Lung (tissue), 12 donors: ENCODE data around the gene MTUS2. TPM values are rescaled to one million over a fixed set of nuclear protein-coding genes. Genes with fewer than 3 reads are reported as not detected.

Source experiments
- ATAC-seq: fragments of 200-7000 bp; cut with Tn5 transposase; one replicate; pipeline ENCODE4 v1.9.1; 2020; ENCODE audit warnings: moderate number of reproducible peaks; ENCODE audit not compliant: insufficient read depth, low FRiP score
- DNase-seq, 3 donors: peaks; one replicate each; pipeline ENCODE4 v3.0.0-alpha.2; 2013 to 2017
- H3K27ac ChIP-seq, 2 donors: one replicate each; pipeline ENCODE4 v1.5.1; 2013; ENCODE audit warnings: mild to moderate bottlenecking in 2 of 2, moderate library complexity in 2 of 2, control low read depth in 1 of 2, inconsistent platforms in 1 of 2, low read depth in 1 of 2, low read length in 1 of 2
- H3K27me3 ChIP-seq, 3 donors: one replicate each; pipeline ENCODE4 v1.5.1; 2013; ENCODE audit warnings: low read length in 2 of 3; ENCODE audit not compliant: control insufficient read depth in 3 of 3, insufficient read depth in 3 of 3
- H3K36me3 ChIP-seq, 4 donors: one replicate each; pipeline ENCODE4 v1.5.1; 2013; ENCODE audit warnings: low read length in 4 of 4, mild to moderate bottlenecking in 1 of 4, moderate library complexity in 1 of 4; ENCODE audit not compliant: control insufficient read depth in 4 of 4, insufficient read depth in 4 of 4
- H3K4me1 ChIP-seq, 5 donors: one replicate each; pipeline ENCODE4 v1.5.1; 2013; ENCODE audit warnings: low read length in 5 of 5, mild to moderate bottlenecking in 2 of 5, moderate library complexity in 1 of 5; ENCODE audit not compliant: control insufficient read depth in 5 of 5, insufficient read depth in 5 of 5
- H3K4me3 ChIP-seq: one replicate; pipeline ENCODE4 v1.5.1; 2013; ENCODE audit warnings: mild to moderate bottlenecking, control low read depth, moderate library complexity
- H3K9ac ChIP-seq, 2 donors: one replicate each; pipeline ENCODE4 v1.5.1; 2013; ENCODE audit warnings: low read length in 2 of 2, control low read depth in 1 of 2; ENCODE audit not compliant: insufficient read depth in 1 of 2
- H3K9me3 ChIP-seq, 4 donors: one replicate each; pipeline ENCODE4 v1.5.1; 2013; ENCODE audit warnings: low read length in 3 of 4, mild to moderate bottlenecking in 1 of 4, moderate library complexity in 1 of 4; ENCODE audit not compliant: control insufficient read depth in 4 of 4, insufficient read depth in 3 of 4
- CTCF ChIP-seq: IDR thresholded peaks from 2 replicates; pipeline ENCODE4 v1.5.1; 2012; ENCODE audit warnings: mild to moderate bottlenecking; ENCODE audit errors: control extremely low read depth, extremely low read depth
- WGBS, 2 donors: extraction: QIAGEN DNeasy Blood & Tissue Kit; methylation state at CpG; one replicate each; pipeline ENCODE4 v1.1.7; 2013; 5-methylcytosine and 5-hydroxymethylcytosine counted together
- polyA plus RNA-seq, 2 donors: library from polyadenylated mRNA; stranded (reverse); fragments of 200-250 nt; gene quantifications; one replicate each; pipeline ENCODE4 v1.2.1, GENCODE V29; 2013
- total RNA-seq, 2 donors: library from RNA; depleted of rRNA in 1 of 2; stranded (reverse); fragments of >200 nt in 1 of 2; gene quantifications; one replicate each; pipeline ENCODE4 v1.2.1, GENCODE V29; 2014 to 2021
- donor health status: control.
- donor health status: control.
- donor health status: Bipolar disorder and iron deficiency.
- donor health status: healthy.
- donor health status: DM: yes; HTN: yes; CAD: no.

The MTUS2 gene
- total and polyA plus RNA-seq, 4 donors: 0.03 to 0.54 (median 0.08) TPM

GRCh38 chr13:29505950-29506349, 685.8 kb downstream of the MTUS2 start:
- 80 to 90% methylated on average over 9 to 10 of the region's 10 CpGs for WGBS, 2 donors
- Histone ChIP-seq H3K27ac (no peak overlapping the region), H3K9me3 (no peaks in the 10 kb centered on the region), H3K9ac (no peak overlapping the region), H3K4me1 (peaks cover 0 to 6% (median 0%) of the 10 kb centered on the region in 5 donors), H3K4me3 (no peak overlapping the region), H3K27me3 (peaks cover 0 to 28% (median 13%) of the 10 kb centered on the region in 3 donors), H3K36me3 (no peaks in the 10 kb centered on the region)
- DNase-seq (no peak), ATAC-seq (no peak)
- TF ChIP-seq CTCF: no peak

DNA sequence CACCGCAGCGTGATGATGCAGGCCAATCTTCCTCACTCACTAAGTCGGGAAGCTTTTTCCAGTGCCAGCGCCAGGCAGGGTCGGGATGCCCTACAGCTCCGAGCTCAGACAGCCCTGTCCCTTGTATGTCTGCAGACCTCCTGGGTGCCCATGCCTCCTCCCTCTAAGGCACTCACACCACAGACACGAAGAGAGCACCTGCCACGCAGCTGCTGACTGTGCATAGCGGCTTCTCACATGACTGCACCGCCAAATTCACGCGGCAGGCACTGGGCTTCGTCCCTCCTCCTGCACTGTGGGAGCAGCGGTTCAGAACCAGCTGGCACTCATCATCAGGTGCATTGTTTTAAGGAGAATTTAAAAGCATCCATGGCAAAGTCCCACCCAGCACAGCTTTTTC, 687.2 kb downstream of the MTUS2 start:
- H3K9ac ChIP-seq: no peak overlapping the region
- peaks cover 0 to 28% (median 13%) of the 10 kb centered on the region in 3 donors for H3K27me3 ChIP-seq
- no peak for DNase-seq
- H3K4me1 ChIP-seq: peaks cover 0 to 6% (median 0%) of the 10 kb centered on the region in 5 donors
- WGBS, 2 donors: 81 to 84% methylated on average over 14 of the region's 14 CpGs
- no peaks in the 10 kb centered on the region for H3K36me3 ChIP-seq
- H3K4me3 ChIP-seq: no peak overlapping the region
- ATAC-seq: no peak
- no peak for TF ChIP-seq CTCF
- no peaks in the 10 kb centered on the region for H3K9me3 ChIP-seq
- no peak overlapping the region for H3K27ac ChIP-seq

DNA sequence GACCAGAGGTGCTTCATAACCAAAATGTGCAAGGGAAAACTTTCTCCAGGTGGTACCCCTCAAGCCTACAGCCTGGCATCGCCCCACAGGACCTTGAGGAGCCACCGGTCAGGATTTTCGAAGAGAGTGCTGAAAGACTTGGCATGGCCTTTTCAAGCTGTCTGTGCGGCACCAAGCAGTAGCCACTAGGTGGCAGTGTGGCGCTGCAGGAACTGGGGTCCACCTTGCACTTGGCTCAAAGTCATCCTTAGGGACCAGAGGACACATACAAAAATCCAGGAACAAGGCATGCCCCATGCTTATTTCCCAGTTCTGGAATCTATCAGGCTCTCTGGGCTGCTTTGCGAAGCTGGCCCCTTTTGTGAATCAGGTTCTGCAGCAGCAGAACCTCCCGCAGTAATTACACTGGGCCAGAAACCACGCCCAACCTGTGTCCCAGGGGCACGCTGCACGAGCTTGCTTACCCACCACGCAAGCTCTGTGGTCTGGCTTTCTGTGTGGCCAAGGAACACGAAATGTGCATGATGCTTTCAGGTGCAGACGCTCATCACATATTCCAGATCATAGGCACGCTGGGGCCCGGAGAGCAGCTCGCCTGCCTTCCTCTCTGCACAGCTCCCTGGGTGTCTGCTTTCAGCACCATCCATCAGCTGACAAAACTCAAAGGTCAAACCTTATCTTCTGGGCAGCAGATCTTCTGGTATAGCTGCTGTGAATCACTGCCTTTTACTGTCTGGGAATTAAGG, 688.2 kb downstream of the MTUS2 start:
- Histone ChIP-seq H3K4me3 (no peak overlapping the region), H3K9ac (no peak overlapping the region), H3K9me3 (no peaks in the 10 kb centered on the region), H3K4me1 (peaks cover 0 to 6% (median 0%) of the 10 kb centered on the region in 5 donors), H3K27me3 (peaks cover 0 to 23% (median 13%) of the 10 kb centered on the region in 3 donors), H3K36me3 (peaks cover 0 to under 1% (median 0%) of the 10 kb centered on the region in 4 donors), H3K27ac (peak overlapping the region in 1 of 2 donors; percentile 7)
- 50 to 54% methylated on average over 16 of the region's 16 CpGs for WGBS, 2 donors
- DNase-seq (peak; percentile 82 to 90 (median 88)), ATAC-seq (peak; percentile 86)
- peak; percentile 91 for TF ChIP-seq CTCF
